ENCODE results near the gene PTPRM.

GRCh38 chr18:8056723-8057122 is 489.6 kb downstream of the PTPRM start:
- TF ChIP-seq CTCF (IDR thresholded peaks at IDR 0.05) = no peak
- TF ChIP-seq POLR2A (IDR thresholded peaks at IDR 0.05) = no peak
